PC-9 (cell line): Measurements from ENCODE around the gene CYP20A1. TPM values are rescaled to one million over a fixed set of nuclear protein-coding genes. Genes with fewer than 3 reads are reported as not detected.
A peak's percentile ranks its signal among the peaks of the same experiment; 100 is the strongest.

Experiments used
- BruUV-seq: library from RNA; stranded (reverse); fragments of 400-500 nt; replicated peaks from 2 replicates; lab custom pipeline; 2021; lab: Mats Ljungman, UMichigan
- CTCF ChIA-PET: fragments of 300-600 bp; sonication (Branson Sonifier 250); formaldehyde crosslinking; loops from one replicate; lab custom pipeline; 2022; ENCODE audit warnings: antibody characterized with exemption; lab: Charles Lee
- POLR2A ChIA-PET: fragments of 300-600 bp; sonication (Branson Sonifier 250); formaldehyde crosslinking; loops from one replicate; lab custom pipeline; 2022; ENCODE audit warnings: antibody characterized with exemption; ENCODE audit not compliant: unreplicated experiment; lab: Charles Lee
- DNase-seq, 2 experiments: peaks; one replicate each; pipeline versions ENCODE4 v3.0.0 to v3.0.0-alpha.2; 2015 to 2022; ENCODE audit warnings: mixed read lengths in 1 of 2
- H2AFZ ChIP-seq: fragments of 200-600 bp; sonication (generic); 2 replicates; pipeline ENCODE4 v1.8.1; 2017; ENCODE audit warnings: antibody characterized with exemption
- H3F3A ChIP-seq: fragments of 200-600 bp; sonication (generic); 2 replicates; pipeline ENCODE4 v1.8.1; 2017; ENCODE audit warnings: antibody characterized with exemption, mild to moderate bottlenecking, low read depth; ENCODE audit not compliant: insufficient read depth
- H3K27ac ChIP-seq: fragments of 200-600 bp; sonication (generic); 2 replicates; pipeline ENCODE4 v1.6.1; 2016; ENCODE audit warnings: mixed run types
- H3K27me3 ChIP-seq: fragments of 200-600 bp; sonication (generic); 2 replicates; pipeline ENCODE4 v1.6.1; 2016; ENCODE audit warnings: low read depth, mixed run types; ENCODE audit not compliant: insufficient read depth
- H3K36me3 ChIP-seq: fragments of 200-600 bp; sonication (generic); 2 replicates; pipeline ENCODE4 v1.6.1; 2016; ENCODE audit warnings: low read depth, mixed run types
- H3K4me1 ChIP-seq: fragments of 200-600 bp; sonication (generic); replicated peaks from 2 replicates; pipeline ENCODE4 v1.6.1; 2016; ENCODE audit warnings: mixed run types; ENCODE audit not compliant: insufficient read depth
- H3K4me2 ChIP-seq: fragments of 200-600 bp; sonication (generic); 2 replicates; pipeline ENCODE4 v1.6.1; 2017; ENCODE audit warnings: mixed run types
- H3K4me3 ChIP-seq: fragments of 200-600 bp; sonication (generic); 2 replicates; pipeline ENCODE4 v1.6.1; 2016; ENCODE audit warnings: mixed run types
- H3K79me2 ChIP-seq: fragments of 200-600 bp; sonication (generic); 2 replicates; pipeline ENCODE4 v1.6.1; 2017; ENCODE audit warnings: low read depth, mixed run types
- H3K9me2 ChIP-seq: fragments of 200-600 bp; sonication (generic); 2 replicates; pipeline ENCODE4 v1.8.1; 2017; ENCODE audit warnings: mild to moderate bottlenecking; ENCODE audit not compliant: insufficient read depth
- H3K9me3 ChIP-seq: fragments of 200-600 bp; sonication (generic); 2 replicates; pipeline ENCODE4 v1.8.1; 2016; ENCODE audit warnings: low read depth; ENCODE audit not compliant: insufficient read depth
- H4K20me1 ChIP-seq: fragments of 200-600 bp; sonication (generic); 2 replicates; pipeline ENCODE4 v1.8.1; 2017; ENCODE audit not compliant: insufficient read depth
- CTCF ChIP-seq: fragments of 200-600 bp; sonication (generic); conservative IDR thresholded peaks from 2 replicates; pipeline ENCODE4 v1.6.1; 2017; ENCODE audit warnings: mixed run types, antibody characterized with exemption, mild to moderate bottlenecking, moderate library complexity
- EZH2 ChIP-seq: fragments of 200-600 bp; sonication (generic); IDR thresholded peaks from 2 replicates; pipeline ENCODE4 v1.8.0; 2017; ENCODE audit warnings: antibody characterized with exemption, low read depth
- intact Hi-C: fragments of 100-400 bp; cut with micrococcal nuclease; formaldehyde crosslinking; loops from one replicate; pipeline ENCODE4 v1.10.0; 2022; ENCODE audit not compliant: unreplicated experiment
- total RNA-seq: library from RNA; stranded (reverse); gene quantifications from 2 replicates; pipeline ENCODE4 v1.2.3, GENCODE V29; 2021

CYP20A1 gene
- total RNA-seq, 1 experiment from 2014 or later, result 6.9 TPM

- peaks cover 5% of the 10 kb centered on the region; the same call in 1 of the 2 replicates for H3K4me1 ChIP-seq
- intact Hi-C loops, result no loop called here
- TF ChIP-seq EZH2 (no peak), CTCF (no peak)
- H3F3A ChIP-seq, result peaks cover 9% of the 10 kb centered on the region; the same call in 1 of the 2 replicates
- ChIA-PET POLR2A (no interaction called here), CTCF (interaction anchor here (0.6 kb wide), 1 partner anchor 669 kb away, joined by 4 read pairs; no protein-coding TSS in a partner anchor)
- H3K4me2 ChIP-seq, result peak overlapping the region; percentile 76
- H3K79me2 ChIP-seq, result peaks cover 7% of the 10 kb centered on the region; the same call in 1 of the 2 replicates
- DNase-seq, result no peak
- no peaks in the 10 kb centered on the region for H3K9me2 ChIP-seq
- BruUV-seq, result no TSS peak
- no peaks in the 10 kb centered on the region for H3K9me3 ChIP-seq
- H3K27me3 ChIP-seq, result no peaks in the 10 kb centered on the region
- H3K4me3 ChIP-seq, result peak overlapping the region; percentile 97; the same call in 1 of the 2 replicates
- no peaks in the 10 kb centered on the region for H3K36me3 ChIP-seq
- no peaks in the 10 kb centered on the region for H4K20me1 ChIP-seq
- H2AFZ ChIP-seq, result no peak overlapping the region
- 0 out of 2 replicates have a peak overlapping the region, but pooled peaks have one; percentile 82 for H3K27ac ChIP-seq
Observed at GRCh38 chr2:203240491-203240890, 1.7 kb downstream of the CYP20A1 start.

GRCh38 chr2:203242518-203242917 lies 3.7 kb downstream of the CYP20A1 start:
- intact Hi-C loops, result no loop called here
- POLR2A ChIA-PET, result no interaction called here
- H3K36me3 ChIP-seq, result no peaks in the 10 kb centered on the region

GRCh38 chr2:203246646-203247045 lies 7.8 kb downstream of the CYP20A1 start:
- intact Hi-C loops, result no loop called here
- Histone ChIP-seq H3K79me2 (no peaks in the 10 kb centered on the region), H3K4me2 (no peak overlapping the region), H3K9me3 (no peaks in the 10 kb centered on the region), H3K27me3 (no peaks in the 10 kb centered on the region), H2AFZ (no peak overlapping the region), H3K4me3 (no peak overlapping the region), H3K4me1 (no peaks in the 10 kb centered on the region), H3K36me3 (no peaks in the 10 kb centered on the region), H3K27ac (no peak overlapping the region), H4K20me1 (no peaks in the 10 kb centered on the region), H3F3A (no peaks in the 10 kb centered on the region), H3K9me2 (no peaks in the 10 kb centered on the region)
- BruUV-seq, result no TSS peak
- TF ChIP-seq EZH2 (no peak), CTCF (no peak)
- ChIA-PET CTCF (no interaction called here), POLR2A (no interaction called here)
- no peak for DNase-seq

More at GRCh38 chr2:203242518-203242917, 3.7 kb downstream of the CYP20A1 start:
- Histone ChIP-seq H3F3A (peaks cover 9% of the 10 kb centered on the region; the same call in 1 of the 2 replicates), H2AFZ (no peak overlapping the region), H3K4me3 (no peak overlapping the region), H3K27me3 (no peaks in the 10 kb centered on the region), H3K9me3 (no peaks in the 10 kb centered on the region), H3K27ac (no peak overlapping the region), H4K20me1 (no peaks in the 10 kb centered on the region), H3K79me2 (peaks cover 7% of the 10 kb centered on the region; the same call in 1 of the 2 replicates), H3K4me2 (no peak overlapping the region), H3K9me2 (no peaks in the 10 kb centered on the region), H3K4me1 (peaks cover 5% of the 10 kb centered on the region; the same call in 1 of the 2 replicates)
- no peak for DNase-seq
- no TSS peak for BruUV-seq
- TF ChIP-seq EZH2 (no peak), CTCF (no peak)
- CTCF ChIA-PET, result no interaction called here
